Glutamatergic neuron (in vitro differentiated cells): Measurements from ENCODE around the gene CYBC1. TPM values are rescaled to one million over a fixed set of nuclear protein-coding genes. Genes with fewer than 3 reads are reported as not detected.
"Not testable (repeated sequence)": the region's sequence is repeated elsewhere in the genome, so short reads cannot be mapped to it uniquely, and the experiment has no call there.

Experiments used
- DNase-seq: peaks from one replicate; pipeline ENCODE4 v3.0.0; 2022
- H3K27ac Mint-ChIP-seq: one replicate; pipeline ENCODE4 v1.8.0; 2020; ENCODE audit warnings: mild to moderate bottlenecking, mixed read lengths, inconsistent platforms; ENCODE audit not compliant: unreplicated experiment
- H3K27me3 Mint-ChIP-seq: one replicate; pipeline ENCODE4 v1.8.0; 2020; ENCODE audit warnings: mild to moderate bottlenecking, moderate library complexity, mixed read lengths, inconsistent platforms; ENCODE audit not compliant: unreplicated experiment
- H3K36me3 Mint-ChIP-seq: one replicate; pipeline ENCODE4 v1.8.0; 2020; ENCODE audit warnings: mild to moderate bottlenecking, mixed read lengths, inconsistent platforms; ENCODE audit not compliant: unreplicated experiment
- H3K4me1 Mint-ChIP-seq: one replicate; pipeline ENCODE4 v1.8.0; 2020; ENCODE audit warnings: mild to moderate bottlenecking, low read depth, mixed read lengths, inconsistent platforms; ENCODE audit not compliant: unreplicated experiment
- H3K4me3 Mint-ChIP-seq: one replicate; pipeline ENCODE4 v1.8.0; 2020; ENCODE audit warnings: mild to moderate bottlenecking, mixed read lengths, inconsistent platforms; ENCODE audit not compliant: unreplicated experiment
- H3K9me3 Mint-ChIP-seq: one replicate; pipeline ENCODE4 v1.8.0; 2020; ENCODE audit warnings: mild to moderate bottlenecking, moderate library complexity, mixed read lengths, inconsistent platforms; ENCODE audit not compliant: unreplicated experiment
- total RNA-seq: library from RNA; stranded (reverse); fragmentation: NEBNext Ultra II Directional; extraction: Animal tissue kit (Norgen Biotek cat#: 25700); gene quantifications from one replicate; pipeline ENCODE4 v1.2.1, GENCODE V29; 2021; ENCODE audit not compliant: unreplicated experiment
- TF ChIP-seq, protein P1 (sequence below): fragments of 200-600 bp; sonication (generic); IDR thresholded peaks from one replicate; pipeline ENCODE4 v1.5.0; 2021; ENCODE audit not compliant: partially characterized antibody, unreplicated experiment

CYBC1 gene
- total RNA-seq, 1 donor from 2014 or later, result 134 TPM

DNA sequence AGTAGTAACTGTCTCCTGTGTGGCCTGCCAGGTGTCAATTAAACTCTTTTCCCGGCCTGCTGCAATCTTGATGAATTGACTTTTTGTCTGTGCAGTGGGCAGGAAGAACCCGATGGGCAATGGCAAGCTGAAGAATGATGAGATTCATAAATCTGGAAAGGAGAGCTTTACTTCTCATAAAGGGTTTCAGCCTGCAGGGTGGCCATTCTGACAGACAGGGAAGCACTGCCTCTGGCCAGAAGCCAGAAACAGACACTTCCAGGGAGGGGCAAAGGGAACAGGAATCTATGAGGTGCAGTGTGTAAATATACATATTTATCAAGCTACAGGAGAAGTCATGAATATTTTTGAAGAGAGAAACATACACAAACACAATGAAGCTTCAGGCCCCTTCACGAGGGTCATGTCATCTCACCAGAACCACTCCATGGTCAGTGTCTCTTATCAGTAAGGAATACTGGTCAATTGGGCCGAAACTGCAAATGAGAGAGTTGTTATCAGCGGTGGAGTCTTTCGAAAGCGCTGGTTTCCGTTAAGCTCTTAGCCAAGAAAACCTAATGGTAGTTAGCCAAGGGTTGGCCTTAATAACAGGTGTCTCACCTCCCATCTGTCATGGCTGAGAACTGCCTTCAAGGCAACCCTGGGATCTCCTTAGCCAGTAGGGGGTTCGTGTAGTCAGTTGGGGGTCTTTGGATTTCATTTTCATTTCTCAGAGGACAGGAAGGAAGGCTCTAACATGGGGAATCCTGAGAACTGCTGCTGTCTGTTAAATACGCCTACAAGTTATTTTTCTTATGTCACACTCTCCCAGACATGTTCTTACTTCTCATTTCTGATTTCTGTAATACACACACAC lies 6.7 kb upstream of the CYBC1 start:
- Mint-ChIP-seq H3K9me3 (peaks cover 11% of the 10 kb centered on the region), H3K4me3 (peak overlapping the region; percentile 86), H3K27me3 (no peaks in the 10 kb centered on the region), H3K4me1 (peaks cover 6% of the 10 kb centered on the region), H3K27ac (peak overlapping the region; percentile 98), H3K36me3 (no peaks in the 10 kb centered on the region)
- no peak for DNase-seq
- TF ChIP-seq, protein P1, sequence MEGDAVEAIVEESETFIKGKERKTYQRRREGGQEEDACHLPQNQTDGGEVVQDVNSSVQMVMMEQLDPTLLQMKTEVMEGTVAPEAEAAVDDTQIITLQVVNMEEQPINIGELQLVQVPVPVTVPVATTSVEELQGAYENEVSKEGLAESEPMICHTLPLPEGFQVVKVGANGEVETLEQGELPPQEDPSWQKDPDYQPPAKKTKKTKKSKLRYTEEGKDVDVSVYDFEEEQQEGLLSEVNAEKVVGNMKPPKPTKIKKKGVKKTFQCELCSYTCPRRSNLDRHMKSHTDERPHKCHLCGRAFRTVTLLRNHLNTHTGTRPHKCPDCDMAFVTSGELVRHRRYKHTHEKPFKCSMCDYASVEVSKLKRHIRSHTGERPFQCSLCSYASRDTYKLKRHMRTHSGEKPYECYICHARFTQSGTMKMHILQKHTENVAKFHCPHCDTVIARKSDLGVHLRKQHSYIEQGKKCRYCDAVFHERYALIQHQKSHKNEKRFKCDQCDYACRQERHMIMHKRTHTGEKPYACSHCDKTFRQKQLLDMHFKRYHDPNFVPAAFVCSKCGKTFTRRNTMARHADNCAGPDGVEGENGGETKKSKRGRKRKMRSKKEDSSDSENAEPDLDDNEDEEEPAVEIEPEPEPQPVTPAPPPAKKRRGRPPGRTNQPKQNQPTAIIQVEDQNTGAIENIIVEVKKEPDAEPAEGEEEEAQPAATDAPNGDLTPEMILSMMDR, result no peak

DNA sequence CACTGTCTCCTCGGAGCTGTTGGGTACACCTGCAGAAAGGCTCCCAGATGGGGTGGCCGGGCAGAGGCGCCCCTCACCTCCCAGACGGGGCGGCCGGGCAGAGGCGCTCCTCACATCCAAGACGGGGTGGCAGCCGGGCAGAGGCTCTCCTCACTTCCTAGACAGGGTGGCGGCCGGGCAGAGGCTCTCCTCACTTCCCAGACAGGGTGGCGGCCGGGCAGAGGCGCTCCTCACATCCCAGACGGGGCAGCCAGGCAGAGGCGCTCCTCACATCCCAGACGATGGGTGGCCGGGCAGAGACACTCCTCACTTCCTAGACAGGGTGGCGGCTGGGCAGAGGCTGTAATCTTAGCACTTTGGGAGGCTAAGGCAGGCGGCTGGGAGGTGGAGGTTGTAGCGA lies 3.2 kb upstream of the CYBC1 start:
- DNase-seq, H3K36me3 Mint-ChIP-seq, H3K4me3 Mint-ChIP-seq, H3K27me3 Mint-ChIP-seq, H3K27ac Mint-ChIP-seq: not testable (repeated sequence)
- Mint-ChIP-seq H3K4me1 (peaks cover 12% of the 10 kb centered on the region), H3K9me3 (peaks cover 12% of the 10 kb centered on the region)

DNA sequence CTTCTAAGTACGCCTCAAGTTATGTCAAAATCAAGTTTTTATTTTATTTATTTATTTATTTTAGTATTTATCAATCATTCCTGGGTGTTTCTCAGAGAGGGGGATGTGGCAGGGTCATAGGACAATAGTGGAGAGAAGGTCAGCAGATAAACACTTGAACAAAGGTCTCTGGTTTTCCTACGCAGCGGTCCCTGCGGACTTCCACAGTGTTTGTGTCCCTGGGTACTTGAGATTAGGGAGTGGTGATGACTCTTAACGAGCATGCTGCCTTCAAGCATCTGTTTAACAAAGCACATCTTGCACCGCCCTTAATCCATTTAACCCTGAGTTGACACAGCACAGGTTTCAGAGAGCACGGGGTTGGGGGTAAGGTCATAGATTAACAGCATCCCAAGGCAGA lies 2.6 kb upstream of the CYBC1 start:
- H3K36me3 Mint-ChIP-seq, H3K27me3 Mint-ChIP-seq, DNase-seq, H3K4me3 Mint-ChIP-seq, H3K27ac Mint-ChIP-seq: not testable (repeated sequence)
- Mint-ChIP-seq H3K4me1 (peaks cover 12% of the 10 kb centered on the region), H3K9me3 (peaks cover 12% of the 10 kb centered on the region)

DNA sequence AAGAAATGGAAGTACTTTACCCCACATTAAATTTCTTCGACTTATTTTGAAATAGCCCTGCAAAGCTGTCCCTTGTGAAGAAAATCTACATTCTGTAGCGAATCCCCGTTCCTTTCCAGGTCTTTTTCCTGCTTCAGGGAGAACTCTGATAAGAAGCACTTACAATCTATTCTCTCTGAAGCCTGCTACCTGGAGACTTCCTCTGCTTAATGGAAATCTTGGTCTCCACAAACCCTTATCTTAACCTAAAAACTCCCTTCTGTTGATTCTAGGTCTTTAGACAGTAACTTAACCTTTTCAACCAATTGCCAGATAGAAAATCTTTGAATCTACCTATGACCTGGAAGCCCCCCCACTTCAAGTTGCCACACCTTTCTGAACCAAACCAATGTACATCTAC lies 1.6 kb upstream of the CYBC1 start:
- peaks cover 8% of the 10 kb centered on the region for H3K27me3 Mint-ChIP-seq
- H3K36me3 Mint-ChIP-seq, result no peaks in the 10 kb centered on the region
- H3K27ac Mint-ChIP-seq, result no peak overlapping the region
- DNase-seq, result no peak
- TF ChIP-seq, protein P1, result no peak
- H3K4me1 Mint-ChIP-seq, result peaks cover 6% of the 10 kb centered on the region
- no peak overlapping the region for H3K4me3 Mint-ChIP-seq
- peaks cover 6% of the 10 kb centered on the region for H3K9me3 Mint-ChIP-seq

DNA sequence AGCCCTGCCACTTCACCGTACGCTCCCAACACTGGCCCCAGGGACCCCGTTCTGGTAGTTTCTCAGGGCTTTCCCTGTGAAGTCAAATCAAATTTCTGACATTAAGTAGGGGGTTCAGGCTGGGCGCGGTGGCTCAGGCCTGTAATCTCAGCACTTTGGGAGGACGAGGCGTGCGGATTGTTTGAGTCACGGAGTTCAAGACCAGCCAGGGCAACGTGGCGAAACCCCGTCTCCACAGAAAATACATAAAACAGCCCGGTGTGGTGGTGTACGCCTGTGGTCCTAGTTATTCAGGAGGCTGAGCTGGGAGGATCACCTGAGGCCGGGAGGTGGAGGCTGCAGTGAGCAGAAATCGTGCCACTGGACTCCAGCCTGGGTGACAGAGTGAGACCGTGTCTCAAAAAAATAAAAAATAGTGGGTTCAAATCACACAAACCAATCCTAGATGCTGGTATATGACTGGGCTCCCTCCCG lies 632 bp downstream of the CYBC1 start:
- Mint-ChIP-seq H3K4me1 (peaks cover 6% of the 10 kb centered on the region), H3K27ac (peak overlapping the region; percentile 45), H3K27me3 (peaks cover 9% of the 10 kb centered on the region), H3K36me3 (no peaks in the 10 kb centered on the region), H3K9me3 (peaks cover 5% of the 10 kb centered on the region), H3K4me3 (peak overlapping the region; percentile 83)
- TF ChIP-seq, protein P1, result no peak
- no peak for DNase-seq

DNA sequence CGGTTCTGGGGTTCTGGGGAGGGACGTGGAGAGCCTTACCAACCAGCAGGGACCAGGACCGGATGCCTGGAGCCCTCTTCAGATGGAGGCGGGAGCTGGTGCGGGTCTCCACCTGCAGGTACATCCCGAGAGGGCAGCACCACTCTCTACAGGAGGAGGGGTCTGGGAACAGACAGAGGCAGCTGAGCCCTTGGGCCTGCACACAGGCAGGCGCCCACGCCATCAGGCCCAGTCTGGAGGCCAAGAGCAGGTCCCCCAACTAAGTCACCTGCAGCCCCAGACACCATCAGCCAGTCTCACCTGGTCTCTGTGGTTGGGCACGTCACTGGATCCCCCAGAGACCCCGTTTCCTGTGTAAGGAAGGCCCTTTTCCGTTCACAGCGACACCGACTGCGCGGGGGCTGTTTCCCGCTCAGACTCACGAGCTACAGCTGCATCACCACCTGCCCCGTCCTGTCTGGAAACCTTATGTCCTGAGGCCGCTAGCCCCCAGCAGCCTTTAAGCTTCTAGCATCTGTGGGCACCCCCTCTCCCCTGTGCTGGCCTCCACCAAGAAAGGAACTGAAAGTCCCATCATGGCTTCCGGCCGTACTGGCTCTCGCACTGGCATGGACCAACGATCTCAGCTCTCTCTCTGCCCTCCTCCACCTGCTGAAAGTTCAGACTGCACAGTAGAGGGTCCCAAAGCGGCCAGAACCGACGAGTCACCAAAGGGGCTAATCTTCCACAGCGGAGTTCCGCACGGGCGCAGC lies 1.2 kb downstream of the CYBC1 start:
- no peaks in the 10 kb centered on the region for H3K36me3 Mint-ChIP-seq
- H3K4me1 Mint-ChIP-seq, result peaks cover 6% of the 10 kb centered on the region
- peak overlapping the region; percentile 45 for H3K27ac Mint-ChIP-seq
- peak overlapping the region; percentile 83 for H3K4me3 Mint-ChIP-seq
- H3K9me3 Mint-ChIP-seq, result peaks cover 5% of the 10 kb centered on the region
- peaks cover 9% of the 10 kb centered on the region for H3K27me3 Mint-ChIP-seq
- TF ChIP-seq, protein P1, result no peak
- DNase-seq, result no peak
